ENCODE results near the gene PATJ. TPM values are rescaled to one million over a fixed set of nuclear protein-coding genes. Genes with fewer than 3 reads are reported as not detected.

PATJ gene
- total RNA-seq, 1 experiment from 2014 or later: 72.2 TPM

GRCh38 chr1:61925591-61926298 lies 183.5 kb downstream of the PATJ start:
- BruUV-seq (replicated peaks): no TSS peak
- CTCF ChIA-PET: no interaction called here
- Mint-ChIP-seq H3K36me3 (ENCODE audit: insufficient read depth, unreplicated experiment) (peaks cover 5% of the 10 kb centered on the region), H3K27ac (ENCODE audit: unreplicated experiment) (no peak overlapping the region), H3K4me1 (ENCODE audit: low read depth, unreplicated experiment) (no peaks in the 10 kb centered on the region), H3K9me3 (ENCODE audit: low read depth, unreplicated experiment) (no peaks in the 10 kb centered on the region), H3K4me3 (ENCODE audit: low read depth, unreplicated experiment) (no peak overlapping the region), H3K27me3 (ENCODE audit: unreplicated experiment) (no peaks in the 10 kb centered on the region)
- TF ChIP-seq, protein P1, sequence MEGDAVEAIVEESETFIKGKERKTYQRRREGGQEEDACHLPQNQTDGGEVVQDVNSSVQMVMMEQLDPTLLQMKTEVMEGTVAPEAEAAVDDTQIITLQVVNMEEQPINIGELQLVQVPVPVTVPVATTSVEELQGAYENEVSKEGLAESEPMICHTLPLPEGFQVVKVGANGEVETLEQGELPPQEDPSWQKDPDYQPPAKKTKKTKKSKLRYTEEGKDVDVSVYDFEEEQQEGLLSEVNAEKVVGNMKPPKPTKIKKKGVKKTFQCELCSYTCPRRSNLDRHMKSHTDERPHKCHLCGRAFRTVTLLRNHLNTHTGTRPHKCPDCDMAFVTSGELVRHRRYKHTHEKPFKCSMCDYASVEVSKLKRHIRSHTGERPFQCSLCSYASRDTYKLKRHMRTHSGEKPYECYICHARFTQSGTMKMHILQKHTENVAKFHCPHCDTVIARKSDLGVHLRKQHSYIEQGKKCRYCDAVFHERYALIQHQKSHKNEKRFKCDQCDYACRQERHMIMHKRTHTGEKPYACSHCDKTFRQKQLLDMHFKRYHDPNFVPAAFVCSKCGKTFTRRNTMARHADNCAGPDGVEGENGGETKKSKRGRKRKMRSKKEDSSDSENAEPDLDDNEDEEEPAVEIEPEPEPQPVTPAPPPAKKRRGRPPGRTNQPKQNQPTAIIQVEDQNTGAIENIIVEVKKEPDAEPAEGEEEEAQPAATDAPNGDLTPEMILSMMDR (IDR thresholded peaks at IDR 0.05; ENCODE audit: unreplicated experiment): no peak
- intact Hi-C loops (cut with micrococcal nuclease; ENCODE audit: unreplicated experiment): no loop called here
- no peak for DNase-seq

DNA sequence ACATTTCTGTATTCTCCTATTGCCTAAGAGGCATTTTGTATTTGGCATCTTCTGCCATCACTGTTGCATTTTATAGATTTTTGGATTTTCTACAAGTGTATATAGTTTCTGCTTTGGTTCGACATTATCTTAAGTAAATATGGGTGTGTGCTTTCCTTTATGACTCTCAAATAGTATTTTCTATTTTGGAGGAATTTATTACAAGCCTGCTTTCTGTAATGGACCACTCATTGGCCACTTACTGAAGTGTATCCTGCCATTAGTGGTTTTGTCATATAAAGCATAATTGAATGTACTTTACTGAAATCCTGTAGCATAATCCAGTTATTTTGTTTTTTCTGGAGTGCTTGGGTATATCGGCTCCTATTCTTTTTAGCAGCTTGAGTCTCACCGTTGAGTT lies 184.3 kb downstream of the PATJ start:
- intact Hi-C loops (cut with micrococcal nuclease; ENCODE audit: unreplicated experiment): no loop called here
- H3K4me1 Mint-ChIP-seq (ENCODE audit: low read depth, unreplicated experiment): no peaks in the 10 kb centered on the region
- no peak for DNase-seq
- H3K4me3 Mint-ChIP-seq (ENCODE audit: low read depth, unreplicated experiment): no peak overlapping the region
- no TSS peak for BruUV-seq (replicated peaks)
- no peaks in the 10 kb centered on the region for H3K9me3 Mint-ChIP-seq (ENCODE audit: low read depth, unreplicated experiment)
- TF ChIP-seq, protein P1 (IDR thresholded peaks at IDR 0.05; ENCODE audit: unreplicated experiment): no peak
- H3K27ac Mint-ChIP-seq (ENCODE audit: unreplicated experiment): no peak overlapping the region
- CTCF ChIA-PET: no interaction called here
- H3K27me3 Mint-ChIP-seq (ENCODE audit: unreplicated experiment): no peaks in the 10 kb centered on the region
- peaks cover 8% of the 10 kb centered on the region for H3K36me3 Mint-ChIP-seq (ENCODE audit: insufficient read depth, unreplicated experiment)

DNA sequence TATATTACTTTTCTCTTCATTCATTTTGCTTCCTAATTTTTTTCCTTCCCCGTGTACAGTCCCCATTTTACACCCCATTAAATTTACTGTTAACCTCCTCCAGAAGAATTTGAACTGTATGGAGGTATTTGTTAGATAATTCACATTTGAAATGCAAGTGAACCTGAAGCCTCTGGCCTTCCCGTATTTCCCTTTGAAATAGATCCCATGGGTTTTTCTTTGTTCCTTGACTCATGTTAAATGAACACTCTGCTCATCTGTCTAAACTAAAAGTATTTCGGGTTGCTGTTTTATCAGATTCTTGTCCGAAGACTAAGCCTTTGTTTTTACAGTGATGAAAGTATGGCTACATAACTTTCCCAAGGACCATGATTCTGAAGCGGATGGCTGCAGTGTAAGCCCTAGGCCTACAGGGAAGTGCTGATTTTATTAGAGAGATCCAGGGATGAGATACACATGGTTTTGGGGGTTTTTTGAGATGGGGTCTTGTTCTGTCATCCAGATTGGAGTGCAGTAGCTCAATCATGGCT lies 187.9 kb downstream of the PATJ start:
- intact Hi-C loops (cut with micrococcal nuclease; ENCODE audit: unreplicated experiment): no loop called here
- BruUV-seq (replicated peaks): no TSS peak
- no peak overlapping the region for H3K27ac Mint-ChIP-seq (ENCODE audit: unreplicated experiment)

DNA sequence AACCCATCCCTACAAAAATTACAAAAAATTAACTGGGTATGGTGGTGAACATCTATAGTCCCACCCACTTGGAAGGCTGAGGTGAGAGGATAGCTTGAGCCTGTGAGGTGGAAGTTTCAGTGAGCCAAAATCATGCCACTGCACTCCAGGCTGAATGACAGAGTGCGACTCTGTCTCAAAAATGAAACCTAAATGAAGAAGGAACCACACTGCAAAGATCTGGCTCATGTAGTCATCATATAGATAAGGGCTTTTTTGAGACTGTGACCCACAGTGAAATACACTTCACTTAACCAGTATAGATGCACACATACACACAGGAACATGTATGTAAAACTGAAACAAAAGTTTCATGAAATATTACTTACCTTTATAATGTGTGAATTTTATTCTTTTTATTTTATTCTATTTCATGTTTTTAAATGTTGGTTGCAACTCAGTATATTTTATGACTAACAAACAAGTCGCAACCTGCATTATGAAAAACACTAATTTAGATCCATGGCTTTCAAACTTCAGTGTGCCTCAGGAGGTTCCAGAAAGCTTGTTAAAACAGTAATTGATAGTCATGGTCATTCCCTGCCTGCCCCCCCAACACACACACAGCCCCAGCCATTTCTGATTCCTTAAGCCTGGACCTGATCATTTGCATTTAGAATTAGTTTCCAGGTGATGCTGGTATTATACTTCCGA lies 189.5 kb downstream of the PATJ start:
- BruUV-seq (replicated peaks): no TSS peak
- Mint-ChIP-seq H3K4me3 (ENCODE audit: low read depth, unreplicated experiment) (no peak overlapping the region), H3K36me3 (ENCODE audit: insufficient read depth, unreplicated experiment) (peaks cover 15% of the 10 kb centered on the region), H3K9me3 (ENCODE audit: low read depth, unreplicated experiment) (no peaks in the 10 kb centered on the region), H3K27ac (ENCODE audit: unreplicated experiment) (no peak overlapping the region), H3K27me3 (ENCODE audit: unreplicated experiment) (no peaks in the 10 kb centered on the region), H3K4me1 (ENCODE audit: low read depth, unreplicated experiment) (no peaks in the 10 kb centered on the region)
- no peak for DNase-seq
- intact Hi-C loops (cut with micrococcal nuclease; ENCODE audit: unreplicated experiment): no loop called here
- TF ChIP-seq, protein P1 (IDR thresholded peaks at IDR 0.05; ENCODE audit: unreplicated experiment): no peak
- CTCF ChIA-PET: no interaction called here

More for the DNA sequence above, 187.9 kb downstream of the PATJ start:
- CTCF ChIA-PET: interaction anchor here (1.1 kb wide), 1 partner anchor 11 kb away, joined by 3 read pairs; no protein-coding TSS in a partner anchor
- H3K27me3 Mint-ChIP-seq (ENCODE audit: unreplicated experiment): no peaks in the 10 kb centered on the region
- H3K4me3 Mint-ChIP-seq (ENCODE audit: low read depth, unreplicated experiment): no peak overlapping the region
- peaks cover 15% of the 10 kb centered on the region for H3K36me3 Mint-ChIP-seq (ENCODE audit: insufficient read depth, unreplicated experiment)
- DNase-seq: no peak
- TF ChIP-seq, protein P1 (IDR thresholded peaks at IDR 0.05; ENCODE audit: unreplicated experiment): no peak
- H3K4me1 Mint-ChIP-seq (ENCODE audit: low read depth, unreplicated experiment): no peaks in the 10 kb centered on the region
- no peaks in the 10 kb centered on the region for H3K9me3 Mint-ChIP-seq (ENCODE audit: low read depth, unreplicated experiment)

Measured in Calu3 (cell line).